GM12874 (cell line): ENCODE results near the gene PNMT.

Experiments used
- CTCF ChIP-seq: IDR thresholded peaks from 2 replicates; pipeline ENCODE4 v1.5.1; 2011; ENCODE audit warnings: low read depth, mild to moderate bottlenecking, control low read depth, low read length, moderate library complexity; ENCODE audit not compliant: insufficient read depth

PNMT gene

GRCh38 chr17:39652587-39653315, 15.5 kb upstream of the PNMT start:
- no peak for TF ChIP-seq CTCF

- 0 out of 2 replicates have a peak, but pooled peaks have one; percentile 0 for TF ChIP-seq CTCF
These were observed 15.0 kb upstream of the PNMT start for GRCh38 chr17:39653316-39653661.

- TF ChIP-seq CTCF = peak; percentile 97
These were observed 14.5 kb upstream of the PNMT start for GRCh38 chr17:39653662-39654331.

- no peak for TF ChIP-seq CTCF
These were observed 13.1 kb upstream of the PNMT start for GRCh38 chr17:39655105-39655504.

GRCh38 chr17:39658346-39658745, 9.9 kb upstream of the PNMT start:
- TF ChIP-seq CTCF = no peak

- TF ChIP-seq CTCF = no peak
These were observed 9.5 kb upstream of the PNMT start for GRCh38 chr17:39658760-39659159.

- no peak for TF ChIP-seq CTCF
These were observed 8.8 kb upstream of the PNMT start for GRCh38 chr17:39659279-39660010.
